GM21737 (cell line): Measurements from ENCODE around the gene KIF16B.
A peak's percentile ranks its signal among the peaks of the same experiment; 100 is the strongest.
"Not testable (repeated sequence)": the region's sequence is repeated elsewhere in the genome, so short reads cannot be mapped to it uniquely, and the experiment has no call there.

ENCODE experiments used
- ATAC-seq: cut with Tn5 transposase; IDR thresholded peaks from one replicate; pipeline ENCODE4 v1.9.1; 2021; ENCODE audit warnings: mild to moderate bottlenecking, moderate library complexity; ENCODE audit not compliant: unreplicated experiment

The KIF16B gene

DNA sequence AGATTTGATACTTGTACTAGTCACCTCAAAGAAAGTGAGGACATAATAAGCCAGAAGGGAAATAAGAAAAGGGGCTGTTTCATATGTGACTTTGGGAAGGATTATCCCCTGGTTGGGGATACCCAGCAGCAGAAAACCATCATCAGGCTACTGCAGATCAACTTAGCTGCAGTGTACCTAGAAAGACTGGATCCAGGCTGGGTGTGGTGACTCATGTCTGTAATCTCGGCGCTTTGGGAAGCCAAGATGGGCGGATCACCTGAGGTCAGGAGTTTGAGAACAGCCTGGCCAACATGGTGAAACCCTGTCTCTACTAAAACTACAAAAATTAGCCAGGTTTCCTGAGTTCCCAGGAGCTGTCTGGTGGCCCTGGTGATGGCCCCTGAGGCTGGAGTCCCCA is 23.2 kb upstream of the KIF16B start:
- ATAC-seq = not testable (repeated sequence)

DNA sequence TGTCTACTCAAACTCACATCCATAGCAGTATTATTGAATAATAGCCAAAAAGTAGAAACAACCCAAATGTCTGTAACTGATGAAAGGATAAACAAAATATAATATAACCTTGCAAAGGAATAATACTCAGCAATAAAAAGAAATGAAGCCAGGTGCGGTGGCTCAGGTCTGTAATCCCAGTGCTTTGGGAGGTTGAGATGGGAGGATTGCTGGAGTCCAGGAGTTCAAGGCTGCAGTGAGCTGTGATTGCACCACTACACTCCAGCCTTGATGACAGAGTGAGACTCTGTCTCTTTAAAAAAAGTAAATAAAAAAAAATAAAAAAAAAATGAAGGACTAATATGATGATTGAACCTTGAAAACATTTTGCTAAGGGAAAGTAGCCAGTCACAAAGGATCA is 22.1 kb upstream of the KIF16B start:
- ATAC-seq = no peak

DNA sequence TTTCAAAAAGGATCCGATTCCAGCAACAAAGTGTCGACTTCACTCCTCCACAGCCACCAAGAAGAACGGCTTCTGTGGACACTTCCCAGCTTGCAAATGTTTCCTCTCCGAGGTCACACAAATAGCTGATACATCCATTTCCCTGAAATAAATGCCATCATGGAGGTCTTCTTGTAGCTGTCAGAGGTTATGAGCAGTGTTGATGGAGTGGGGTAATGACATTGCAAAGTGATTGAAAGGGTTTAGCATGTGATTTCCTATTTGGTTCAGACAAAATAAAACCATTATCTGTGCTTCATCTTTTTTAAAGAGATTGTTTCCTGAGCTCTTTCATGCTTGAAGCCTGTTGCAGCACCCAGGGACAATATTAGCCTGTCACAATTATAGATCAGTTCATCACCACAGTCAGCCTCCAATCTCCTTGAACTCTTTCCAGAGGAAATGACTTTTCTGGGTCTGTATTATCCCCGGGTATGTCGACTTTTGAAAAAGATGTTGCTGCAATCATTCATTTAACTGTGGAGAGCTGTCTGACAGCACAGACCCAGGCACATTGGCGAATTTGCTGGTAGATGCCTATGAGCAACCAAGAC is 16.9 kb upstream of the KIF16B start:
- ATAC-seq = no peak

DNA sequence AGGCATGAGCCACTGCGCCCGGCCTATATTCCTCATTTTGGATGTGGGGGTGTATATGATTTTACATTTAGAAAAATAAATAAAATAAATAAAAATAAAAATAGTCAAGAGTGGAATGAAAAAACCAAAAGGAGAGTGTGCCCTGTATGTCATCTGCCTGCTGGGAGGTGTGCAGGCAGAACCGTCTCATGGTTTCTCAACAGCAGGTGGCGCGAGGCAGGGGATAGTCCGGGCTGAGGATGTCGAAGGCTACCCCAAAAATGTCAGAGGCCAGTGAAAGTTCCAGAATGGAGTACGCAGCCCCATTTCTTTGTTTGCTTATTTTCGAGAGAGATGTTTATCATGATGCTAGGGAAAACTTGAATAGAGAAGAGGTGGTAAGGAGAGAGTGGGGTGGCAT is 16.4 kb upstream of the KIF16B start:
- no peak for ATAC-seq

- ATAC-seq = no peak
Observed at GRCh38 chr20:16588241-16588640, 15.0 kb upstream of the KIF16B start.

GRCh38 chr20:16587066-16587465 is 13.8 kb upstream of the KIF16B start:
- no peak for ATAC-seq

- no peak for ATAC-seq
Observed at GRCh38 chr20:16583474-16583873, 10.2 kb upstream of the KIF16B start.

DNA sequence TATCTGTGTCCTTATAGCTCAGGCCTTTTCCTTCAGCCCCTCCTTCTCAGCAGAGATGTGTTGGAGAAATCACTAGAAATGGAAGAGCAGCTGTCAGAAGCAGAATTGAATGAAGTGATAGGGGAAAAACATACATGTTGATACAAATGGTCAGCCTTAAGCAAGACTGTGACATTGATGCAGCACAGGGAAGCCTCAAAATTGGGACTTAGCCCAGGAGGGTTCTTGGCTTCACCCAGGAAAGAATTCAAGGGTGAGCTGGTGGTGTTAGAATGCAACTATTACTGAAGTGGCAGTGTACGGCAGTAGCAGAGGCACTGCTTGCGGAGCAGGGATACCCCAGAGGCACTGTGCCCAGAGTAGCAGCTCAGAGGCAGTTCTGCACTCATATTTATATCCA is 8.0 kb upstream of the KIF16B start:
- no peak for ATAC-seq

DNA sequence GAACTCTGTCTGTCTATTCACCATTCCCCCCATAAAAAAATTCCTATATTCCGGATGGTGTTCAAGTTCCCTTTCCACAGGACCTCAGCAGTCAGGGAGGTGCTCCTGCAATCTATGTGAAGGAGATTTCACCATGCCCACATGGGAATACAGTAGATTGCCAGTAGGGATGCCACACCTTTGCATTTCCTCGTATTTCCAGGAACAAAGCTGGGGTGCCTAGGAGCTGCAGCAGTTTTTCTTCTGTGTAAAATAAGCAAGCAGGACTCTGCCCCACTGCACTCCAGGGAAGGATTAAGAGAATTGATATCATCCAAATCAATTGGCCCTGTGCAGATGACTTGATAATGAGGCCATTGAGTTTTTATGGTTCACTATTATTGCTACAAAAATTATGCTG is 7.4 kb upstream of the KIF16B start:
- no peak for ATAC-seq

- no peak for ATAC-seq
Observed at GRCh38 chr20:16580147-16580546, 6.9 kb upstream of the KIF16B start.

DNA sequence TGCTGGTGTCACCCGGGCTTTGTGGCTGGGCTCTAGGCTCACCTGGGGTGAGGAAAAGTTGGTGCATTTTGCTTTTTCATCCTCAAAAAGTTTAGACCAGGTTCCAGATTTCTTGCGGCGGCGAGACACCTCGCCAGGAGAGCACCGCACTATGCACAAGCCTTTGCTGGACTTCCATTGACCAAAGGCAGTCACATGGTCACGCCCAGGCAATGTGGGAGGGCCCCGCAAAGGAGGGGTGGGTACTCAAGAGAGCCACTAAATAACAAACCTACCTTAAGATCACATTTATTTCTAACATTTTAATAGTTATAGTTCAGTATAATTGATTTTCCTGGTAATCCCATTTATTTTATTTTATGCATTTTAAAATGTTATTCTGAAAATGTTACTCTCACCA is 3.0 kb upstream of the KIF16B start:
- ATAC-seq = no peak

DNA sequence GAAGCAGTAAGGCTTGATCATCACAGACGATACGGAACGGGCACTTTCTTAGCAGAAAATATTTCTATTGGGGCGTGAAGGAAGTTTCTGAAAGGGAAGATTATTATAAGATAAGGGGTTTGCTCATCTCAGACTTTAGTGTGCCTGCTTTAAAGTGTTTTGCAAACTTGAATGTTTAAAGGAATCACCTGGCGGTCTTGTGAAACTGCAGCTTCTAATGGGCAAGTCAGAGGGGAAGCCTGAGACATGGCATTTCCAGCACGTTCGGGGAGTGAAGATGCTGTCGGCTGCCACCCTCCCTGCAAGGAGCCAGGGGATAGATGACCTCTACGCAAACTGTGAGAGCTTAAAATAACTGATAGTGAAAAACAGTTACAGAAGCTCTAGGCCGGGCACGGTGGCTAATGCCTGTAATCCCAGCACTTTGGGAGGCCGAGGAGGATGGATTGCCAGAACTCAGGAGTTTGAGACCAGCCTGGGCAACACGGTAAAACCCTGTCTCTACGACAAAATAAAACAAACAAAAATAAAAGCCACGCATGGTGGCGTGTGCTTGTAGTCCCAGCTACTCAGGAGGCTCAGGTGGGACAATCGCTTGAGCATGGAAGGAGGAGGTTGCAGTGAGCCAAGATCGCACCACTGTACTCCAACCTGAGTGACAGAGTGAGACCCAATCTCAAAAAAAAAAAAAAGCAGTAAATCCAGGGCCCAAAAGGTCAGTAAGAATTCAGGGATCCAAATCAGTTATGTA is 2.3 kb upstream of the KIF16B start:
- no peak for ATAC-seq

DNA sequence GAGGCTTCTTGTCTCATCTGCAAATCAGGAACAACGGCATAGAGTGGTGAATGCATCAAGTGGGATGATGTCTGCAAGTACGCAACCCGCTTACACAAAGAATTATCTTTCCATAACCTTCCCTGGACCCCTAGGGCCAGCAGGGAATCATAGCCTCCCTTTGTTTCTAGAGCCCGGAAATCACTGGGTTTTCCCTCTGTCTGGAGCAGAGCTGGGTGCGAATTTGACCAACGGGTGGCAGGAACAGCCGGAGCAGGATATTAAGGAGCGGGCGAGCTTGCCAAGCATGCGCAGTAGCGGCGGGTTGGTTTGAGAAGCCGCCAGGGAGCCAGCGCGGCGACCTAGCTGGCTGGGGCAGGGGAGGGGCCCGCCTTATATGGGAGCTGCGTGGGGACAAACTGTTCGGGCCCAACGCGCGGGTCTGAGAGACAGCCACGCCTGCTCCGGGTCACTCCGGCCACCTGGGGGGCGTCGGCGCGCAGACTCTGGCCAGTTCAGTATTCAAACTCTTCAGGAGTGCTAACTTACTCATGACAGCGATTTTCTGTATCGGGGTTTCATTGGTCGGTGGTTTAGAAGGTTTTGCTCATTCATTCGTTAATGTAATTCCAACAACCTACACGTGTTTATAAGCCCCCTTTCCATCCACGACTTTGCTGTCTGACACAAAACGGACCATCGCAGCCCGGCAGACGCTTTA is 1.6 kb upstream of the KIF16B start:
- ATAC-seq = peak; percentile 64

GRCh38 chr20:16571333-16571732 is 1.9 kb downstream of the KIF16B start:
- no peak for ATAC-seq

DNA sequence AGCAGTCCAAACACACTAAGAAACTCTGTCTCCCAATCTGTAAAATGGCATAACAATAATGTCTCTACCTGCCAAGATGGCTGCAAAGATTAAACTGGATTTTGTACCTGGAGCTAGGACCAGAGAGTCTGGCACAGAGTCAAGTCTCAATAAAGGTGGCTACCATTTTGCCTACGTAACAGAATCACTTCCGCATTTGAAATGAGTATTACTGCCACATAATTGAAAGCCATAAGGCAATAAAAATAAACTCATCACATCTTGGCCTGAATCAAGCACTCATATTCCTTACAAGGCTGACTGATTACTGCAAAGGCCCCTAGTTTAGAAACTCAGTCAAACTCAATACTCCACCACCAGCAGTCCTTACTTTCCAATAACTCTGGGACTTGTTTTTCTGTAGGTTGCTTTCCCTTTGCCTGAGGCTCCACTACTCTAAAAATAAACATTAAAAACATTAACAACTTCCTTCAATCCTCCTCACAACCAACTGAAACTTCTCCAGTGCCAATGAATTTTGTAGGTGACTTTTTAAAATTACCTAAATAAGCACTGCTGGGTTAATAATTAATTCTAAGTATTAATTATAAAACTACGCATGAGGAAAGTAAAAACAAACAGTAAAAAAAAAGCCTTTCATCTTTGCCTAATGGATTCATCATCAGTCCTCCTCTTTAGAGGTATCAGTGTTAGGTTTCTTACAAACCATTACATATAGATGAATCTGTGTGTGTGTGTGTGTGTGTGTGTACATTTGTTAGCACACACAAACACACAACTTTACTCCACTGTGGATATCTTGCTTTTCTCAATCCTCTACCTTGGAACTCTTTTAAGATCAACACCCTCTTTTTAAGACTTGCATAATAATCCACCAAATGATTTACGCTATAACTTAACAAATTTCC is 3.7 kb downstream of the KIF16B start:
- no peak for ATAC-seq

GRCh38 chr20:16566080-16566479 is 7.2 kb downstream of the KIF16B start:
- no peak for ATAC-seq

DNA sequence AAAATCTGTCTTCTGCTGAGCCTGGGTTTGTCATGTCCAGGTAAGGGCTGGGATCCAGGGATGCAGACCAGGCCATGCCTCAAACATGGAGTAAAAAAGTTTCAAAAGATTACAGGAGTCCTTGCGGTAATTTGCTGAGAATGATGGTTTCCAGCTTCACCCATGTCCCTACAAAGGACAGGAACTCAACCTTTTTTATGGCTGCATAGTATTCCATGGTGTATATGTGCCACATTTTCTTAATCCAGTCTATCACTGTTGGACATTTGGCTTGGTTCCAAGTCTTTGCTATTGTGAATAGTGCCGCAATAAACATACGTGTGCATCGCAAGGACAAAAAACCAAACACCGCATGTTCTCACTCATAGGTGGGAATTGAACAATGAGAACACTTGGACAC is 9.2 kb downstream of the KIF16B start:
- not testable (repeated sequence) for ATAC-seq

DNA sequence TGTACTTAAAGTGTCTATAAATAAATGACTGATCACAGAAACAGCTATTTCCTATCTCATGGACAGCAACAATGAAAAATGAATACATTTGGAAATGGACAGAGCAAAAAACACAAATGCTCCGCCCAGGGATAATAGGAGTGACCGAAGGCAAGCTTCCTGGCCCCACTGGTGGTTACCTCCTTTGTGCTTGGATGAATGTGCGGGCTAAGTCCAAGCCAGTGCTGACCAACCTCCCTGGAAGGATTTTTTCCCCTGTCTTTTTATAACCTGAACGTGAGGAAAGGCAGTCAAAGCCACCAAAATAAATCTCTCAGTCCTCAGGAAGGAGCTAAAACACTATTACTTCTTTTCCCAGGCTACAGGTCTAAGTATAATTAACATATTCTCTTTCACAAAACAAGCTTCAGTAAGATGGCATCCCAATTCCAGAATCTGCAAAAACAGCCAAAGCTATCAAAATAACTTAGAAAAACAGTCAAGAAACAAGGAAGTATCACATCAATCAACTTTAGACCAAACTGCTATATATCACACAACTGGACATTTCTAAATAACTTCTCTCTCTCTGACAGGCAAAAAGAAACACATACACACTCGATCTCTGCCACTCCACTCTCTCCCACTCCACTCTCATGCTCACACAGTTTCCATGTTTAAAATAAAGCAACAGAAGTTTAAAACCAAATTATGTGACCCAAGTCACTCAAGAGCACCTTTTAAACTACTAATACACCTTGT is 10.0 kb downstream of the KIF16B start:
- ATAC-seq = no peak

DNA sequence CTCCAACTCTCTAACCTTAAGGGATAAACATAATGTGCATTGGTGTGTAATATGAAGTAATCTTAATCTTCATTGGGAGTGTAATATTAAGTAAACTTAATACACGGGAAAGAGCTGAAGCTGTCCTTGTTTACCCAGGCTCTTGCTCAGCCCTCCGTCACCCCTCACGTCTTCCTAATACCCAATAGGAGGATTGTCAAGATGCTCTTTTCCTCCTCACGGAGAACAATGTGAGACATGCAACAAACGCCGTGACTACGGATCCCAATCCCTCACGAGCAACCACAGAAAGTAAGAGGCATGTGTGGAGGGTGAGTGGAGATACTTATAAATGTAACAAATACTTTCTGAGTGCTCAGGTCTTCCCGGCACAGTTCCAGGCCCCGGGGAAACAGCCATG is 11.0 kb downstream of the KIF16B start:
- no peak for ATAC-seq

GRCh38 chr20:16560661-16561060 is 12.6 kb downstream of the KIF16B start:
- ATAC-seq = no peak

DNA sequence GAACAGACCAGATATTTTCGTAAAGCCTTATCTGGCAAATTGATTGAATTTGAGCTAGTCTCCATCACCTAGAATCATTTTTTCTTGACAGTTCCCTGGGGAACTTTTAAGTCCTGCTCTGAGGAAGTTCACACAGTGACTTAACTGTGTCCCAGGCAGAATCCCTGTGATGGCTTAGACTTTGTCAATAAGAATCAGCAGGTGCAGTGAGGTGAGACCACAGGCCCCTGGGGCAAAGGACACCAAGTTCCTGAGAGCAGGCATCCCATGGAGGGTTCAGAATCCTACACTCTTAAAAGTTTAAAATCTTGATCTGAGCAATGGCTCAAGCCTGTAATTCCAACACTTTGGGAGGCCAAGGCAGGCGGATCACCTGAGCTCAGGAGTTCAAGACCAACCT is 13.0 kb downstream of the KIF16B start:
- ATAC-seq = no peak
